Measurements from ENCODE around the gene TSSK2.

DNA sequence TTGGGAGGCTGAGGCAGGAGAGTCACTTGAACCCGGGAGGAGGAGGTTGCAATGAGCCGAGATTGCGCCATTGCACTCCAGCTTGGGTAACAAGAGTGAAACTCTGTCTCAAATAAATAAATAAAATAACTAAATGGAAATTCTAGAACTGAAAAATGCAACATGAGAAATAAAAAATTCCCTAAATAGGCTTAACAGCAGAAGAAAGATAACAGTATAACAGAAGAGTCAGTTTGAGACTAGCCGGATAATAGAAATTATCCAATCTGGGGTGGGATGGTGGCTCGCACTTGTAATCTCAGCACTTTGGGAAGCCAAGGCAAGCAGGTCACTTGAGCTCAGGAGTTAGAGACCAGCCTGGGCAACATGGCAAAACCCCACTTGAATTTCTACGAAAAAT is 33.3 kb downstream of the TSSK2 start:
- TF ChIP-seq, protein P1, sequence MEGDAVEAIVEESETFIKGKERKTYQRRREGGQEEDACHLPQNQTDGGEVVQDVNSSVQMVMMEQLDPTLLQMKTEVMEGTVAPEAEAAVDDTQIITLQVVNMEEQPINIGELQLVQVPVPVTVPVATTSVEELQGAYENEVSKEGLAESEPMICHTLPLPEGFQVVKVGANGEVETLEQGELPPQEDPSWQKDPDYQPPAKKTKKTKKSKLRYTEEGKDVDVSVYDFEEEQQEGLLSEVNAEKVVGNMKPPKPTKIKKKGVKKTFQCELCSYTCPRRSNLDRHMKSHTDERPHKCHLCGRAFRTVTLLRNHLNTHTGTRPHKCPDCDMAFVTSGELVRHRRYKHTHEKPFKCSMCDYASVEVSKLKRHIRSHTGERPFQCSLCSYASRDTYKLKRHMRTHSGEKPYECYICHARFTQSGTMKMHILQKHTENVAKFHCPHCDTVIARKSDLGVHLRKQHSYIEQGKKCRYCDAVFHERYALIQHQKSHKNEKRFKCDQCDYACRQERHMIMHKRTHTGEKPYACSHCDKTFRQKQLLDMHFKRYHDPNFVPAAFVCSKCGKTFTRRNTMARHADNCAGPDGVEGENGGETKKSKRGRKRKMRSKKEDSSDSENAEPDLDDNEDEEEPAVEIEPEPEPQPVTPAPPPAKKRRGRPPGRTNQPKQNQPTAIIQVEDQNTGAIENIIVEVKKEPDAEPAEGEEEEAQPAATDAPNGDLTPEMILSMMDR (IDR thresholded peaks at IDR 0.05), result no peak
- TF ChIP-seq POLR2AphosphoS5 (IDR thresholded peaks at IDR 0.05; ENCODE audit: insufficient read depth in 1 of 2, low read depth in 1 of 2) (no peak), POLR2A (IDR thresholded peaks at IDR 0.05) (no peak)
